Immature natural killer cell (primary cell): ENCODE data around the gene AFAP1. TPM values are rescaled to one million over a fixed set of nuclear protein-coding genes. Genes with fewer than 3 reads are reported as not detected.

ENCODE experiments used
- DNase-seq, 3 donors: peaks; one replicate each; pipeline ENCODE4 v3.0.0; 2022; ENCODE audit warnings: mixed read lengths in 1 of 3
- H3K27ac Mint-ChIP-seq, 6 donors: one replicate each; pipeline ENCODE4 v1.8.0; 2020; ENCODE audit warnings: mixed read lengths in 6 of 6, mild to moderate bottlenecking in 5 of 6, inconsistent platforms in 4 of 6, moderate library complexity in 3 of 6
- H3K27me3 Mint-ChIP-seq, 3 donors: one replicate each; pipeline ENCODE4 v1.8.0; 2020 to 2021; ENCODE audit warnings: low read depth in 3 of 3, mild to moderate bottlenecking in 3 of 3, mixed read lengths in 3 of 3, moderate library complexity in 3 of 3, inconsistent platforms in 1 of 3
- H3K36me3 Mint-ChIP-seq, 3 donors: one replicate each; pipeline ENCODE4 v1.8.0; 2020; ENCODE audit warnings: mixed read lengths in 3 of 3, inconsistent platforms in 2 of 3, mild to moderate bottlenecking in 2 of 3
- H3K4me1 Mint-ChIP-seq, 2 donors: one replicate each; pipeline ENCODE4 v1.8.0; 2020; ENCODE audit warnings: inconsistent platforms in 2 of 2, mild to moderate bottlenecking in 2 of 2, mixed read lengths in 2 of 2, moderate library complexity in 1 of 2
- H3K4me3 Mint-ChIP-seq, 5 donors: one replicate each; pipeline ENCODE4 v1.8.0; 2020; ENCODE audit warnings: mild to moderate bottlenecking in 5 of 5, mixed read lengths in 5 of 5, inconsistent platforms in 3 of 5, moderate library complexity in 3 of 5
- H3K9me3 Mint-ChIP-seq, 6 donors: one replicate each; pipeline ENCODE4 v1.8.0; 2020; ENCODE audit warnings: mild to moderate bottlenecking in 6 of 6, mixed read lengths in 6 of 6, inconsistent platforms in 4 of 6, moderate library complexity in 3 of 6
- polyA plus RNA-seq, 3 donors: library from polyadenylated mRNA; unstranded; fragments of 300-500 nt; fragmentation: Illumina TruSeq; gene quantifications; one replicate each; pipeline ENCODE4 v1.2.3, GENCODE V29; 2021

Gene AFAP1
- polyA plus RNA-seq, 3 donors from 2014 or later = 0.32 to 1.2 TPM; not detected in 1

DNA sequence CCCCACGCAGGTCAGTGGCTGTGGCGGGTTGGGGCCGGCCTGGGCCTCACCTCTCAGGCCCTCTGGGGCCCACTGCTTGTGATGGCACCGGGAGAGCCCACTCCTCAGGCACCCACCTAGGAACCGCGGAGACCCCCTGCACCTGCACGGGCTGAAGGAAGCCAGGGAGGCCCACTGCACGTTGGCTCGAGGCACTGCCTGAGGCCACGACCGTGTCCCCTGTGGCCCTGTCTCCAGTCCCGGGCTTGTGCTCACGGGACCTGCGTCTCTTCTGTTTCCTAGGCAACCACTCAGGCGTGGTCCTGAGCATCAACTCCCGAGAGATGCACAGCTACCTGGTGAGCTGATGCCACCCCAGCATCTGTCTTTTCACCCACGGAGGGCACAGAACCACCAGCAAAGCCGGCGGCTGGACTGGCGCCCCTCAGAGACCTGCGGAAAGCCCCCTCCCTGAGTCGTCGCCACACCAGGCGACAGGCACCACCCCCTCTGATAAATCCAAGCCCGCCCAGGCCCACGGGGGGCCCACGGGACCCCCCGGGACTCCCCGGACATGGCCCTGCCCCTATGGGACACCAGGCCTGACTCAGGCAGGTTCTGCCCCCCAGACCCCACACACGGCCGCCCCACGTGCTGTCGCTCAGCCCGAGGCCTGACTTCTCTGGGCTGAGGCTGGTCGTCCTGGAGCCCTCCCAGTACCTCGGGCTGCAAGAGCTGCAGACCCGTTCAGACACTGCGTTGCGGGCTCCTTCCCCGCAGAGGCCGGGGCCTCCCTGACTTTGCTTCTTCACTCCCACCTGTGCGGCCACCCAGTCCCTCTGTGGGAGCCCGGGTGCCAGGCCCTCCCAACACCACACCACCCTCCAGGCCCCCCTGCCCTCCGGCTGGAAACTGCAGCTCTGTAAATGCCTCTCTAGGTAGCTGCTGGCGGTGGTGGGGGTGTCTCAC lies 199.5 kb downstream of the AFAP1 start:
- H3K9me3 Mint-ChIP-seq = no peaks in the 10 kb centered on the region
- peaks cover 0 to 1% (median 0%) of the 10 kb centered on the region in 3 donors for H3K27me3 Mint-ChIP-seq
- no peak for DNase-seq
- H3K27ac Mint-ChIP-seq = no peak overlapping the region
- H3K4me1 Mint-ChIP-seq = no peaks in the 10 kb centered on the region
- no peak overlapping the region for H3K4me3 Mint-ChIP-seq
- H3K36me3 Mint-ChIP-seq = no peaks in the 10 kb centered on the region

GRCh38 chr4:7739077-7739917 lies 200.4 kb downstream of the AFAP1 start:
- Mint-ChIP-seq H3K27me3 (peaks cover 0 to 1% (median 0%) of the 10 kb centered on the region in 3 donors), H3K36me3 (no peaks in the 10 kb centered on the region), H3K27ac (no peak overlapping the region), H3K4me3 (no peak overlapping the region), H3K4me1 (no peaks in the 10 kb centered on the region), H3K9me3 (no peaks in the 10 kb centered on the region)
- no peak for DNase-seq

- Mint-ChIP-seq H3K4me1 (no peaks in the 10 kb centered on the region), H3K27me3 (no peaks in the 10 kb centered on the region), H3K4me3 (no peak overlapping the region), H3K9me3 (no peaks in the 10 kb centered on the region), H3K36me3 (no peaks in the 10 kb centered on the region), H3K27ac (no peak overlapping the region)
- no peak for DNase-seq
Measured at GRCh38 chr4:7738458-7739076, 201.1 kb downstream of the AFAP1 start.

GRCh38 chr4:7737752-7738457 lies 201.8 kb downstream of the AFAP1 start:
- Mint-ChIP-seq H3K27ac (no peak overlapping the region), H3K27me3 (no peaks in the 10 kb centered on the region), H3K4me1 (no peaks in the 10 kb centered on the region), H3K36me3 (no peaks in the 10 kb centered on the region), H3K4me3 (no peak overlapping the region), H3K9me3 (no peaks in the 10 kb centered on the region)
- no peak for DNase-seq

DNA sequence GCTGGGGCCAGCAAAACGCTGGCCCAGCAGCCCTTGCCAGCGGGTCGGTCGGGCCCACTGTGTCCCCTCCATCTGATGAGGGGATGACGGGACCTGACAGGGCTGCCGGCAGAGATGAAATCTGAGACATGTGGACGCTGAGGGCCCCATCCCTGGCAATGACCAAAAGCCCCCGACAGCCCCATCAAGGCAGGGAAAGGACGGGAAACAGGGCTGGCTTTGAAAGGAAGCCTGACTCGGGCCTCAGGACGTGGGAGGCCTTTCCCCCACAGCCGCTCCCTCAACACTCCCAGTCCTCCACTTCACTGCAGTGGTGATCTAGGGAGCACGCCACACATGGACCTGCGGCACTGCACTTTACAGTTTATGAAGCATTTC lies 202.4 kb downstream of the AFAP1 start:
- Mint-ChIP-seq H3K4me3 (no peak overlapping the region), H3K4me1 (no peaks in the 10 kb centered on the region), H3K27ac (no peak overlapping the region), H3K36me3 (no peaks in the 10 kb centered on the region), H3K9me3 (no peaks in the 10 kb centered on the region), H3K27me3 (no peaks in the 10 kb centered on the region)
- DNase-seq = no peak

GRCh38 chr4:7736436-7737267 lies 203.0 kb downstream of the AFAP1 start:
- Mint-ChIP-seq H3K27ac (no peak overlapping the region), H3K4me1 (no peaks in the 10 kb centered on the region), H3K4me3 (no peak overlapping the region), H3K9me3 (no peaks in the 10 kb centered on the region), H3K27me3 (no peaks in the 10 kb centered on the region), H3K36me3 (no peaks in the 10 kb centered on the region)
- DNase-seq = no peak

GRCh38 chr4:7735961-7736360 lies 203.7 kb downstream of the AFAP1 start:
- H3K9me3 Mint-ChIP-seq = no peaks in the 10 kb centered on the region
- H3K27ac Mint-ChIP-seq = no peak overlapping the region

DNA sequence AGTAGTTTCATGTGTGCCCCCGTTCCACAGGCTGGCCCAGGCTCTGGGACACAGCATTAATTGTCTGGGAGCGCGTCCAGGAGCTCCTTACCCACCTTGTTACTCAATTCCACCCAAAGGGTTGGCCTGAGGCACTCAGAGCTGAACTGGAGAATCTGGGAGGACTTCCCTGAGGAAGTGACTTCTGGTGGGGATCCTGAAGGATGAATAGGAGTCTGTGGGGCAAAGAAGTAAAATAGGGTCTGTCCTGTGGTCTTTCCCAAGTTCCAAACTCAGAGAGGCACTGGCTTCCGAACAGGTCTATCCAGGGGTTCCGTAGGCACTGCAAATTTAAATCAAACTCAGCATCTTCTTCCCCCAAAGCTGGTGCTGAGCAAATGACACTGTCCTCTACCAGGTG lies 204.3 kb downstream of the AFAP1 start:
- H3K9me3 Mint-ChIP-seq = no peaks in the 10 kb centered on the region
- H3K36me3 Mint-ChIP-seq = peaks cover 0 to 4% (median 0%) of the 10 kb centered on the region in 3 donors
- no peak for DNase-seq
- peaks cover 0 to under 1% (median 0%) of the 10 kb centered on the region in 3 donors for H3K27me3 Mint-ChIP-seq
- H3K4me1 Mint-ChIP-seq = no peaks in the 10 kb centered on the region
- H3K27ac Mint-ChIP-seq = no peak overlapping the region
- H3K4me3 Mint-ChIP-seq = no peak overlapping the region

More at GRCh38 chr4:7735961-7736360, 203.7 kb downstream of the AFAP1 start:
- no peak overlapping the region for H3K4me3 Mint-ChIP-seq
- DNase-seq = no peak
- no peaks in the 10 kb centered on the region for H3K4me1 Mint-ChIP-seq
- no peaks in the 10 kb centered on the region for H3K27me3 Mint-ChIP-seq
- H3K36me3 Mint-ChIP-seq = no peaks in the 10 kb centered on the region

- Mint-ChIP-seq H3K36me3 (peaks cover 0 to 7% (median 0%) of the 10 kb centered on the region in 3 donors), H3K4me1 (no peaks in the 10 kb centered on the region), H3K9me3 (no peaks in the 10 kb centered on the region), H3K4me3 (no peak overlapping the region), H3K27ac (no peak overlapping the region), H3K27me3 (peaks cover 0 to 1% (median 0%) of the 10 kb centered on the region in 3 donors)
- no peak for DNase-seq
Measured at GRCh38 chr4:7734651-7735260, 204.9 kb downstream of the AFAP1 start.

DNA sequence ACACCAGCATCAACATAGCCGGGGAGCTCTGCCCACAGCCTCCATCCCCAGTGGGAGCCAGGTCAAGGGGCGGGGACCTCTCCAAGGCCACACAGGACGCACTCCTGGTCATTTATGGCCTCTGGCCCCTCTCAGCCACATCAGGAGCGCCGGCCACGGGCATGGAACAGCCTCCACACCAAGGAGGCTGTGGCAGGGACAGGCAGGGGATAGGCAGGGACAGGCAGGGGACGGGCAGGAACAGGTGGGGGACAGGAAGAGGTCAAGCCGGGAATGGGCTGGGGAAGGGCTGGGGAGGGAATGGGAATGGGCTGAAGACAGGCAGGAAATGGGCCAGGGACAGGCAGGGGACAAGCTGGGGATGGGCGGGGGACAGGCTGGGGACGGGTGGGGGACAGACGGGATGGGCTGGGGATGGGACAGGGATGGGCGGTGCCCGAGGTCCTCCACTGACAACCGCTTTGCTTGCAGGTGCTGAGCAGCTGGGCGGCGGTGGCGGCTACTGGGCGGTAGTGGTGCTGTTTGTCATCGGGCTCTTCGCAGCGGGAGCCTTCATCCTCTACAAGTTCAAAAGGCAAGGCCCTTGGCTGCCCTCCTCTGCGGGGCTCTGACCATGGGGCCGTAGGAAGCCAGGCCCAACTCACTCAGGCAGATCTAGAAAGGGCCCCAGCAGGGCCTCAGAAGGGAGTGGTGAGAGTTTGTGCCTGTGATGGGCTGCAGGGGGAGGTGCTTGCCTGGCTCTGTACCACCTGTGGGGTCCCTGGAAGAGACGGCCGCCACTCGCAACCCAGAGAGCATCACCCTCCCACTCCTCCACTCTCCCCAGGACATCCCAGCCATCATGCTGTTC lies 205.6 kb downstream of the AFAP1 start:
- no peak overlapping the region for H3K27ac Mint-ChIP-seq
- peaks cover 0 to 7% (median 0%) of the 10 kb centered on the region in 3 donors for H3K36me3 Mint-ChIP-seq
- no peaks in the 10 kb centered on the region for H3K9me3 Mint-ChIP-seq
- H3K27me3 Mint-ChIP-seq = peaks cover 0 to 1% (median 0%) of the 10 kb centered on the region in 3 donors
- no peak for DNase-seq
- H3K4me3 Mint-ChIP-seq = no peak overlapping the region
- H3K4me1 Mint-ChIP-seq = no peaks in the 10 kb centered on the region

DNA sequence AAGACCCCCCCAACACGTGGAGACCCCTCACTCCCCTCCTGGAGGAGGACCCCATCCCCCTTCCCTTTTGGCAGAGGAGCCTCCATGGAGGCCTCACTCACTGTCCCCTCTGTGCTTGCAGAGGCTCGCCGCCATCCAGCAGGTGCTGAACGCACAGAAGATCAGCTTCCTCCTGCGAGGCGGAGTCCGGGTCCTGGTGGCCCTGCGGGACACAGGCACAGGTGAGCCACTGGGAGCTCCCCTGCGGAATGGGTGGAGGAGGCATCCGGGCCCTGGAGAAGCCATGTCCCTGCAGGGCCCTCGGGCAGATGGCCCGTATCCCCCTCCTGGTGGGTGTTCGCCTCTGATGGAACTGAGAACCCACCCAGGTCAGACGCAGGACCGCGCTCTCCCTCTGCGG lies 206.5 kb downstream of the AFAP1 start:
- Mint-ChIP-seq H3K4me3 (no peak overlapping the region), H3K27me3 (peaks cover 0 to 2% (median 0%) of the 10 kb centered on the region in 3 donors), H3K9me3 (no peaks in the 10 kb centered on the region), H3K4me1 (no peaks in the 10 kb centered on the region), H3K27ac (no peak overlapping the region), H3K36me3 (peaks cover 0 to 7% (median 0%) of the 10 kb centered on the region in 3 donors)
- no peak for DNase-seq

DNA sequence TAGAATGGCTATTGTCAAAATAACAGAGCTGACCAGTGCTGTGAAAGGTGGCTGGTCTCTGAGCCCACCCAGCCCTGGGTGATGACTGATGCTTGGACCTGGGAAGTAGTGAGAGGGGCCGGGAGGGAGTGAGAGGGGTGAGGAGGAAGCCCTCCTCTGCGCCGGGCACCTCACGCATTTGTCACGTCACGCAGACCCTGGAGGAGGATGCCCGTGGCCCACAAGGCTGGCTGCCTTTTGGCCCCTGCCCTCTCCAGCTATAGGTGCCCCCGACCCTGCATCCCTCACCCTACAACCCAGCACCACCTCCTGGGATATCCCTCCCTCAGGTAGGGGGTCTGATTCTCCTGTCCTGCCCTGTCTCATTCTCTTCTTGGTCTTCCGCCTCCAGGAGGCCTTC lies 207.4 kb downstream of the AFAP1 start:
- DNase-seq = no peak
- H3K4me1 Mint-ChIP-seq = no peaks in the 10 kb centered on the region
- H3K27me3 Mint-ChIP-seq = peaks cover 0 to 2% (median 0%) of the 10 kb centered on the region in 3 donors
- no peak overlapping the region for H3K27ac Mint-ChIP-seq
- H3K9me3 Mint-ChIP-seq = no peaks in the 10 kb centered on the region
- H3K4me3 Mint-ChIP-seq = no peak overlapping the region
- peaks cover 0 to 7% (median 0%) of the 10 kb centered on the region in 3 donors for H3K36me3 Mint-ChIP-seq
